Neural cell (in vitro differentiated cells): Measurements from ENCODE around the gene SNTG2.
A peak's percentile ranks its signal among the peaks of the same experiment; 100 is the strongest.

Source experiments
- CTCF ChIP-seq: fragments of 450-650 bp; IDR thresholded peaks from 2 replicates; pipeline ENCODE4 v1.5.1; 2014; ENCODE audit warnings: antibody characterized with exemption, mild to moderate bottlenecking, moderate library complexity; ENCODE audit not compliant: poor library complexity, severe bottlenecking
- EP300 ChIP-seq: fragments of 450-650 bp; conservative IDR thresholded peaks from 2 replicates; pipeline ENCODE4 v1.6.1; 2014; ENCODE audit warnings: antibody characterized with exemption, mild to moderate bottlenecking, moderate library complexity; ENCODE audit not compliant: poor library complexity, severe bottlenecking
- EZH2 ChIP-seq: fragments of 200-600, 300-800 bp; shearing (Covaris generic), sonication (generic); IDR thresholded peaks from 2 replicates; pipeline ENCODE4 v1.6.1; 2014; ENCODE audit warnings: antibody characterized with exemption, low read length, borderline replicate concordance, mild to moderate bottlenecking; ENCODE audit not compliant: insufficient read depth, poor library complexity, severe bottlenecking
- MXI1 ChIP-seq: fragments of 450-650 bp; conservative IDR thresholded peaks from 2 replicates; pipeline ENCODE4 v1.6.1; 2014; ENCODE audit warnings: antibody characterized with exemption, mild to moderate bottlenecking; ENCODE audit not compliant: poor library complexity, severe bottlenecking
- POLR2AphosphoS5 ChIP-seq: IDR thresholded peaks from 2 replicates; pipeline ENCODE4 v1.6.1; 2012

DNA sequence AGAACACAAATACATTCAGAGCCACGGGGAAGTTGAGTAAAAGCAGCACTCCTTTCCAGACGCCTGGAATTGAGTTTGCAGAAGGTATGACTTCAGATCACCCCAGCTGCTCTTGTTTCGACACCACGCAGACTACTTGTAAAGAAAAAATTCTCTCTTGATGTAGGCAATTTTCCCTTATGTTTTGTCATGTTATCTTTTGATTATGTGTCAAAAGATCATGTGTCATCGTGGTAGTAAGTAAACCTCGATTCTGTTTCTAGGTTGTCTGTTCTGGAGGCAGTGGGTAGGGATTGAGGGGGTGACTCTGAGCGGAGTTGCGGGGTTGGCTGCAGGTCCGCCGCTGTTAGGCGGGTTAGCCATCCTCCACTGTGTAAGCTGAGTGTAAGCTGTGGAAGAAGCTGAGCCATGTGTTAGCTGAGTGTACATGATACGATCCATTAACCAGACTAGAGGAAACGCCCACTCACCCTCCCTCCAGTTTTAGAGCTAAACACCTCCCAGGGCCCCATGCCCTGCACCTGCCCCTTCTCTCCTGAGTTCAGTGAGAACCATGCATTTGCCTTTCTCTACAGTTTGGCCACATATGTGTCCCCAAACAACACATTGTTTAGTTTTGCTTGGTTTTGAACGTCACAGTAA is 181.8 kb downstream of the SNTG2 start:
- TF ChIP-seq CTCF (no peak), EP300 (peak; percentile 70), MXI1 (peak; percentile 15), EZH2 (no peak), POLR2AphosphoS5 (peak; percentile 57)
